ENCODE measurements around the gene AR. TPM values are rescaled to one million over a fixed set of nuclear protein-coding genes. Genes with fewer than 3 reads are reported as not detected.

Gene AR
- total and polyA plus RNA-seq, 2 donors (not counting 1 experiment from before 2014, with no cell fraction given): not detected

GRCh38 chrX:67750694-67751093 lies 206.9 kb downstream of the AR start:
- Histone ChIP-seq H3K9me3 (ENCODE audit: control extremely low read depth in 1 of 3, control insufficient read depth in 2 of 3, insufficient read depth in 1 of 3, low read length in 2 of 3) (no peaks in the 10 kb centered on the region), H3K4me1 (ENCODE audit: control insufficient read depth in 2 of 2, insufficient read depth in 2 of 2, low read length in 2 of 2) (no peaks in the 10 kb centered on the region), H3K4me3 (ENCODE audit: control extremely low read depth in 1 of 5, extremely low read depth in 1 of 5, insufficient read depth in 1 of 5, low read depth in 2 of 5, low read length in 4 of 5) (no peak overlapping the region), H3K4me2 (replicated peaks; ENCODE audit: low read depth, low read length, poor library complexity, severe bottlenecking) (no peak overlapping the region), H3K27me3 (replicated peaks in 1 of 4; ENCODE audit: control extremely low read depth in 1 of 4, control insufficient read depth in 3 of 4, insufficient read depth in 4 of 4, low read length in 3 of 4) (no peaks in the 10 kb centered on the region), H3K79me2 (ENCODE audit: control insufficient read depth, insufficient read depth, low read length) (no peaks in the 10 kb centered on the region), H3K27ac (ENCODE audit: low read length in 2 of 2) (no peak overlapping the region), H3K9ac (ENCODE audit: low read length) (no peak overlapping the region), H4K20me1 (ENCODE audit: control insufficient read depth, insufficient read depth, low read length, poor library complexity, severe bottlenecking) (no peaks in the 10 kb centered on the region), H2AFZ (ENCODE audit: insufficient read depth, low read depth, low read length, poor library complexity, severe bottlenecking) (no peak overlapping the region), H3K36me3 (replicated peaks in 1 of 2; ENCODE audit: control extremely low read depth in 1 of 2, control insufficient read depth in 1 of 2, extremely low read depth in 1 of 2, insufficient read depth in 2 of 2, low read length in 1 of 2) (no peaks in the 10 kb centered on the region)
- ChIA-PET CTCF (no interaction called here), POLR2A (no interaction called here)
- intact Hi-C loops (cut with micrococcal nuclease): no loop called here
- Mint-ChIP-seq H3K9me3 (ENCODE audit: insufficient read depth) (no peaks in the 10 kb centered on the region), H3K4me3 (no peak overlapping the region), H3K27ac (no peak overlapping the region), H3K4me1 (no peaks in the 10 kb centered on the region), H3K27me3 (no peaks in the 10 kb centered on the region)
- DNase-seq: no peak
- no peak for ATAC-seq (ENCODE audit: low read depth)
- no CpG with 5 or more reads among the region's 2 CpGs for WGBS (ENCODE audit: insufficient coverage)
- no peak for TF ChIP-seq EZH2 (IDR thresholded peaks at IDR 0.05; ENCODE audit: borderline replicate concordance, insufficient read depth, low read depth, low read length, poor library complexity, severe bottlenecking)
- TF ChIP-seq CTCF (IDR thresholded peaks at IDR 0.05): no peak

- DNase-seq: no peak
- Histone ChIP-seq H4K20me1 (ENCODE audit: control insufficient read depth, insufficient read depth, low read length, poor library complexity, severe bottlenecking) (no peaks in the 10 kb centered on the region), H3K9me3 (ENCODE audit: control extremely low read depth in 1 of 3, control insufficient read depth in 2 of 3, insufficient read depth in 1 of 3, low read length in 2 of 3) (no peaks in the 10 kb centered on the region), H3K4me2 (replicated peaks; ENCODE audit: low read depth, low read length, poor library complexity, severe bottlenecking) (no peak overlapping the region), H3K9ac (ENCODE audit: low read length) (no peak overlapping the region), H3K4me3 (ENCODE audit: control extremely low read depth in 1 of 5, extremely low read depth in 1 of 5, insufficient read depth in 1 of 5, low read depth in 2 of 5, low read length in 4 of 5) (no peak overlapping the region), H2AFZ (ENCODE audit: insufficient read depth, low read depth, low read length, poor library complexity, severe bottlenecking) (no peak overlapping the region), H3K79me2 (ENCODE audit: control insufficient read depth, insufficient read depth, low read length) (no peaks in the 10 kb centered on the region), H3K27ac (ENCODE audit: low read length in 2 of 2) (no peak overlapping the region), H3K4me1 (ENCODE audit: control insufficient read depth in 2 of 2, insufficient read depth in 2 of 2, low read length in 2 of 2) (no peaks in the 10 kb centered on the region), H3K36me3 (replicated peaks in 1 of 2; ENCODE audit: control extremely low read depth in 1 of 2, control insufficient read depth in 1 of 2, extremely low read depth in 1 of 2, insufficient read depth in 2 of 2, low read length in 1 of 2) (no peaks in the 10 kb centered on the region), H3K27me3 (replicated peaks in 1 of 4; ENCODE audit: control extremely low read depth in 1 of 4, control insufficient read depth in 3 of 4, insufficient read depth in 4 of 4, low read length in 3 of 4) (no peaks in the 10 kb centered on the region)
- intact Hi-C loops (cut with micrococcal nuclease): no loop called here
- H3K4me1 Mint-ChIP-seq: no peaks in the 10 kb centered on the region
- POLR2A ChIA-PET: no interaction called here
- no peak overlapping the region for H3K27ac Mint-ChIP-seq
- H3K4me3 Mint-ChIP-seq: no peak overlapping the region
- ATAC-seq (ENCODE audit: low read depth): no peak
- no peak for TF ChIP-seq CTCF (IDR thresholded peaks at IDR 0.05)
- TF ChIP-seq EZH2 (IDR thresholded peaks at IDR 0.05; ENCODE audit: borderline replicate concordance, insufficient read depth, low read depth, low read length, poor library complexity, severe bottlenecking): no peak
- CTCF ChIA-PET: no interaction called here
- no CpG with 5 or more reads among the region's 1 CpG for WGBS (ENCODE audit: insufficient coverage)
- H3K9me3 Mint-ChIP-seq (ENCODE audit: insufficient read depth): no peaks in the 10 kb centered on the region
- H3K27me3 Mint-ChIP-seq: no peaks in the 10 kb centered on the region
Measured at GRCh38 chrX:67759018-67759417, 215.2 kb downstream of the AR start.

Measured in B cell (primary cell).